ENCODE data around the gene NOX1.
"Not testable (repeated sequence)": the region's sequence is repeated elsewhere in the genome, so short reads cannot be mapped to it uniquely, and the experiment has no call there.

The NOX1 gene

DNA sequence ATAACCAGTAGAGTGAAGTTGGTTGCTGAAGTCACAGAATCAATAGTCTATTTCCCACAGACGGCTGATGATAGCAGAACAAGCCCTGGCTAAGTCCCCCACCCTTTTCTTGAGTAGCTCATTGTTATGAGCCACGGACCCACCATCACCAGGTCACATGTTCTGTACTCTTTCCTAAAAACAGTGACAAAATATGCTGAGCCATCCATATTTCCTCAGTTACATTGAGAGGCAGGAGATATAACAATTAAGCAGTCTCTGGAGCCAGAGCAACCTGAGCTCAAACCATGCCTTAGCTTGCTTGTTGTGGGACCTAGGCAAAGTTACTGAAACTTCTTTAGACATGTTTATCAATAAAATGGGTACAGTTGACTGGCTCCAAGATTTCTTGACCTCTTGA is 56.8 kb downstream of the NOX1 start:
- DNase-seq, result no peak

DNA sequence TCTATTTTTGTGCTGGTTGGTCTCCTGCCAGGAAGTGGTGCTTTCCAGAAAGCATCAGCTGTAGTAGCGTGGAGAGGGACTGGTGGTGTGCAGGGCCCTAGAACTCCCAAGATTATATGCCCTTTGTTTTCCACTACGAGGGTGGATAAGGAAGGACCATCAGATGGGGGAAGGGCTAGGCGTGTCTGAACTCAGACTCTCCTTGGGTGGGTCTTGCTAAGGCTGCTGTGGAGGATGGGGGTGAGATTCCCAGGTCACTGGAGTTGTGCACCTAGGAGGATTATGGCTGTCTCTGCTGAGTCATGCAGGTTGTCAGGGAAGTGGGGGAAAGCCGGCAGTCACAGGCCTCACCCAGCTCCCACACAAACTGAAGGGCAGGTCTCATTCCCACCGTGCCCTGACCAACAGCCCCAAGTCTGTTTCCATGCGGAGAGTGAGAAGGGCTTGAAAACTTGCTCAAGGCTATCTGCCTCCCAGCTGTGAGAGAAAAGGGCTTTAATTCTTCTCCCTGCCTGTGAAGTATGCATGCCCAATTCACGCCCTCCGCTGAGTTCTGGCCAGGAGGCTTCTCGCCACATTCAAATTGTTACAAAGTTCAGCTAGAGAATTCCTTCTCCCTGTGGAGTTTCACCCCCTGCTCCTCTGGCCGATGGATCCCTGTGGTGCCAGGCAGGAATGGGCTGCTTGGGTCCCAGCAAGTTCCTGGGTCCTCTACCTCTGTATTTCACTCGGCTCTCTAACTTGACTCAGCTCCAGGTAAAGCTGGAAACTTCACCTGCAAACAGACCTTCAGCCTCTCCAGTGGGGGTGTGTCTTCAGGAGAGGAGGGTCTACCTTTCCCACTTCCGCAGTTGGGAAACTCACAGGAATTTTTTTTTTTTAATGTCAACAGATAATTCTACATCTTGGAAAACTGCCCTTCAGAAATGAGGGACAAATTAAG is 61.7 kb downstream of the NOX1 start:
- DNase-seq, result no peak

DNA sequence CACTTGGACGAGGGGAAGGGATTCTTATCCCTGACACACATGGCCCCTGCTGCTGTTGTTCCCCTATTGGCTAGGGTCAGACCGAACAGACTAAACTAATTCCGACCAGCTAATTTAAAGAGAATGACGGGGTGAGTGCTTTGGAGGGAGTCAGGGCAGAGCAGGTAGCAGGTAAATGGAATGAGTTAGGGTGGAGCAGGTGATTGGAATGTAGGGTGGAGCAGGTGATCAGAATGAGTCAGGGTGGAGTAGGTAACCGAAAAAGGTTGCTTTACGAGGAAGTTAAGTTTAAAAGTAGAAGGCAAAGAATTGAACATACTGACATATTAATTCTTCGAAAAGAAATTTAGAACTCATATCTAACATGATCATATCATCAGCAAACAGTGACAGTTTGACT is 65.9 kb downstream of the NOX1 start:
- DNase-seq, result not testable (repeated sequence)

DNA sequence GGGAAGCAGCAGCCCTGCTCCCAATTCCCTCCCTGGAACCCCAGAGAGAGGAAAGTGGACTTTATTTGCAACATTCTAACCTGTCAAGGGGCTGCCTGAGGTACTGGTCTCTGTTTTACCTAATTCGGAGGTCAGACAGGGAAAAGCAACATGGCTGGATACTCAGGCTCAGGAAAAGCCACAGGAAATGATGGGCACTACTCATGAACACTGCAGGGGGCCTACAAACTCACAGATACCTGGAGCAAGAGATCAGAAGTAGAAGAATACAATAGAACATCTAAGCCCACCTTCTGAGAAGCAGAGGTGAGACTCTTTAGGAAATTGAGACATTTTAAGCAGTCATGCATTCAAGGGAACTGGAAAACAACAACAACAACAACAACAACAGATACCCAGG is 69.4 kb downstream of the NOX1 start:
- no peak for DNase-seq

DNA sequence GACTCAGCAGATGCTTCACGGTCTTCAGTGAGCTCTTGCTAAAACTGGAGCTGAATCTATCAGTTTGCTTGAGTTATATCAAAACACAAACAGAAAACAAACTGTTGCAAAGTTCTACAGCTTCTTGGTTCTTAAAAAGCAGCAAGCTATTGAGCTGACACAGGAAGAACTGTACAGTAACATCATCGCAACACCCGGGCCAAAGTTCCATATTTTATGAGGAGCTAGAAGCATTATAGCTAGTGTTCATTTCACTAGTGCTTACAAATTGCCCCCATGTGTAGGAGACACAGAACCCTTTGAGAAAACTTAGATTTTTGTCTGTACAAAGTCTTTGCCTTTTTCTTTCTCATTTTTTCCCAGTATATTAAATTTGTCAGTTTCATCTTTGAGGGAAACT is 71.3 kb downstream of the NOX1 start:
- no peak for DNase-seq

DNA sequence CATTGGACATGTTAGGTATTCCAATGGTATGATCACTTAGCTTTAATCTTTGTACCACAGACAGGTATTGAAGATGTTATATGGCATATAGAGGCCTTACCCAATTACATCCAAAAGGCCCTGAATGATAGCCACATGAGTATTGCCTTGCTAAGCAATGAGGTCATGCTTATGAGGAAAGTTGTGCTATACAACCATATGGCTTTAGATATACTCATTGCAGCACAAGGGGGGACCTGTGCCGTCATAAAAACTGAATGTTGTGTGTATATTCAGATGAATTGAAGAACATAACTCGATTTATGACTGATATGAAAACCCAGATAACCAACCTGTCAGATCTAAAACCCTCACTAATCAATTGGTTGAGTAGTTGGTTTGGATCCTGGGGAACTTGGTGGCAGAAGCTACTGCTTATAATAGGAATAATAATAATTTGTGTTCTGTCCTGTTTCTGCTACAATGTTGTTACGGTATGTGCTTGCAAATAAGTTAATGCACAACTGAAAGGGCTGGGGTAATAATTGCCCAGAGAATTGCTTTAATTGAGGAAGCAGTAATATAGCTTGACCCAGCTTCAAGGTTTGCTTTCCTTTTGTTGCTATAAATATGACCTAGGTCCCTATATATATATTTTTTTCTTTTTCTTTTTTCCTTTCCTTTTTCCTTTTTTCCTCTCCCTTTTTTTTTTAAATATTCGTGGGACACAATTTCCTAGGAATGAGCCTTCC is 75.5 kb downstream of the NOX1 start:
- DNase-seq, result no peak

DNA sequence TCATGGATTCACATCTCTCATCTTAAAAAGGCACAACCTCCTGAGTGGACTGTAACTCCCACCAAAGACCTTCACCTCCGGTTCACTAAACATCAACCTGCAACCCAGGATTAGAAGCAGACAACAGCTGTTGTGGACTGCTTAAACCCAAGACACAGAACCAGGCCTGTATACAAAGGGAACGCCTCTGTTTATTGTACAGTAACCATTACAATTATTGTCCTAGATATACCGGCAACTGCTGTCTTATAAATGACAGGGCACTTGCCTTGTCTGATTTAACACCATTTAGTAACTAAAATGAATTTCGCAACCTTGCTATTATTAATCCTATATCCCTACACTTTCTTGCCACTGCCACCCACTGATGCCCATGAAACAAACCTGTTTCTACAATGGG is 76.8 kb downstream of the NOX1 start:
- no peak for DNase-seq

DNA sequence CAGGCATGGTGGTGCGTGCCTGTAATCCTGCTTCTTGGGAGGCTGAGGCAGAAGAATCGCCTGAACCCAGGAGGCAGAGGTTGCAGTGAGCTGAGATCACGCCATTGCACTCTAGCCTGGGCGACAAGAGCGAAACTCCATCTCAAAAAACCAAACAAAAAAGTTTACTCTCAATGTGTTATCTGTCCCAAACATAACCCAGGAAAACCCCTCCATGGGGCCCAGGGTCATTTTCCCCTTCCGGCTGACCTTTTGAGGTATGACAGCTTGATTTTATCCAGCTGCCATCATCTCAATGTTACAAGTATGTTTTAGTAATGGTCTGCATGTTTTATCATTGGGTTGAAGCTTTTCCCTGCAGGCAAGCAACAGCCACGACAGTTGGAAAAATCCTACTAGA is 77.8 kb downstream of the NOX1 start:
- not testable (repeated sequence) for DNase-seq

Measured in DMS 273 treated with DMSO at 0.1 percent for 48 hours (cell line).